NCI-H446 (cell line): ENCODE data around the gene VSIG10L2.
"Not testable (repeated sequence)": the region's sequence is repeated elsewhere in the genome, so short reads cannot be mapped to it uniquely, and the experiment has no call there.

Experiments used
- DNase-seq, 2 experiments: peaks; one replicate each; lab custom pipeline; 2025; lab: John Stamatoyannopoulos, UW

Gene VSIG10L2

GRCh38 chr11:125967515-125967914 is 21.7 kb downstream of the VSIG10L2 start:
- DNase-seq: no peak

- DNase-seq: no peak
These were observed 22.5 kb downstream of the VSIG10L2 start for GRCh38 chr11:125968354-125968753.

- no peak for DNase-seq
These were observed 25.8 kb downstream of the VSIG10L2 start for GRCh38 chr11:125971618-125972017.

- no peak for DNase-seq
These were observed 28.4 kb downstream of the VSIG10L2 start for GRCh38 chr11:125974284-125974683.

- no peak for DNase-seq
These were observed 29.8 kb downstream of the VSIG10L2 start for GRCh38 chr11:125975634-125976033.

- no peak for DNase-seq
These were observed 30.3 kb downstream of the VSIG10L2 start for GRCh38 chr11:125976156-125976555.

GRCh38 chr11:125977333-125977732 is 31.5 kb downstream of the VSIG10L2 start:
- DNase-seq: no peak

GRCh38 chr11:125978181-125978716 is 32.4 kb downstream of the VSIG10L2 start:
- DNase-seq: no peak

- DNase-seq: no peak
These were observed 33.0 kb downstream of the VSIG10L2 start for GRCh38 chr11:125978778-125979407.

- DNase-seq: no peak
These were observed 33.7 kb downstream of the VSIG10L2 start for GRCh38 chr11:125979511-125979910.

GRCh38 chr11:125980436-125980835 is 34.6 kb downstream of the VSIG10L2 start:
- DNase-seq: no peak

- DNase-seq: no peak
These were observed 36.5 kb downstream of the VSIG10L2 start for GRCh38 chr11:125982348-125982730.

GRCh38 chr11:125985956-125986355 is 40.1 kb downstream of the VSIG10L2 start:
- not testable (repeated sequence) for DNase-seq

- no peak for DNase-seq
These were observed 41.3 kb downstream of the VSIG10L2 start for GRCh38 chr11:125987066-125987641.

GRCh38 chr11:125990244-125990643 is 44.4 kb downstream of the VSIG10L2 start:
- DNase-seq: peak; percentile 33 to 70

- no peak for DNase-seq
These were observed 47.0 kb downstream of the VSIG10L2 start for GRCh38 chr11:125992893-125993292.

GRCh38 chr11:125994509-125994908 is 48.7 kb downstream of the VSIG10L2 start:
- no peak for DNase-seq

- DNase-seq: no peak
These were observed 49.5 kb downstream of the VSIG10L2 start for GRCh38 chr11:125995313-125995712.

- no peak for DNase-seq
These were observed 52.4 kb downstream of the VSIG10L2 start for GRCh38 chr11:125998267-125998666.

GRCh38 chr11:125999234-125999880 is 53.5 kb downstream of the VSIG10L2 start:
- no peak for DNase-seq

- DNase-seq: no peak
These were observed 56.3 kb downstream of the VSIG10L2 start for GRCh38 chr11:126002181-126002580.
